ENCODE results near the gene SNX24.

DNA sequence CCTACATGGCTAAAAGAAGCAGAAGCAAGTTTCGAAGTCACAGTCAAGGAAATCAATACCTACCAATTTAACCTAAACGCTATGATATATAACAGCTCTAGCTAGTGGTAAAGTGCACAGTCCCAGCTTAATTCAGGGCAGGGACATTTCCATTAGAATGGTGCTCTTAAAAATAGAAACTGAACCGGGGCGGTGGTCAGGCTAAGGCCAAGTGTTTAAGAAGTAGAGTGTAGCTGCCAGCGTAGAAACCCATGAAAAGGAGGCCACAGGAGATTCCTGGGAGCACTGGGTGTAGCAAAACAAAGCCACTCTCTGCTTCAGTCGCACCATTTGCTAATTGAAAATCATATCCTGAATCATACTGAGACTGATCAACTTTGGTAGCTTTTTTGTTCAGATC, 162.3 kb downstream of the SNX24 start:
- TF ChIP-seq POLR2AphosphoS5 (IDR thresholded peaks at IDR 0.05), result no peak
- TF ChIP-seq EP300 (IDR thresholded peaks at IDR 0.05), result no peak

Data from esophagus muscularis mucosa (tissue), 3 donors.